Endodermal cell (in vitro differentiated cells): ENCODE measurements around the gene DCHS1. TPM values are rescaled to one million over a fixed set of nuclear protein-coding genes. Genes with fewer than 3 reads are reported as not detected.

Experiments used
- DNase-seq: peaks from one replicate; pipeline ENCODE4 v3.0.0-alpha.2; 2017
- H3K27ac ChIP-seq: 2 replicates; pipeline ENCODE4 v1.5.1; 2013; ENCODE audit warnings: mild to moderate bottlenecking, low read depth, low read length, moderate library complexity
- H3K27me3 ChIP-seq: 2 replicates; pipeline ENCODE4 v1.6.1; 2013; ENCODE audit warnings: mild to moderate bottlenecking, low read length, moderate library complexity; ENCODE audit not compliant: insufficient read depth, control insufficient read depth, poor library complexity, severe bottlenecking
- H3K36me3 ChIP-seq: 2 replicates; pipeline ENCODE4 v1.7.0; 2013; ENCODE audit warnings: mild to moderate bottlenecking, low read length, moderate library complexity; ENCODE audit not compliant: control insufficient read depth, insufficient read depth
- H3K4me1 ChIP-seq: one replicate; pipeline ENCODE4 v1.7.0; 2013; ENCODE audit warnings: low read length; ENCODE audit not compliant: control insufficient read depth, insufficient read depth
- H3K4me3 ChIP-seq: 2 replicates; pipeline ENCODE4 v1.5.1; 2013; ENCODE audit warnings: mild to moderate bottlenecking, low read length, moderate library complexity
- H3K9ac ChIP-seq: 2 replicates; pipeline ENCODE4 v1.6.1; 2013; ENCODE audit warnings: mild to moderate bottlenecking, low read length, moderate library complexity; ENCODE audit not compliant: poor library complexity, severe bottlenecking; ENCODE audit errors: extremely low read depth
- H3K9me3 ChIP-seq: 2 replicates; pipeline ENCODE4 v1.6.1; 2013; ENCODE audit warnings: mild to moderate bottlenecking, low read length, moderate library complexity; ENCODE audit not compliant: control insufficient read depth
- H3K27ac Mint-ChIP-seq: 2 replicates; pipeline ENCODE4 v1.8.0; 2020; ENCODE audit warnings: mixed read lengths
- H3K27me3 Mint-ChIP-seq: 2 replicates; pipeline ENCODE4 v1.8.0; 2021; ENCODE audit warnings: mild to moderate bottlenecking, mixed read lengths; ENCODE audit not compliant: insufficient read depth
- H3K36me3 Mint-ChIP-seq: 2 replicates; pipeline ENCODE4 v1.8.0; 2020; ENCODE audit warnings: low read depth, mixed read lengths
- H3K4me1 Mint-ChIP-seq: 2 replicates; pipeline ENCODE4 v1.8.0; 2020; ENCODE audit warnings: mixed read lengths
- H3K4me3 Mint-ChIP-seq: 2 replicates; pipeline ENCODE4 v1.8.0; 2020; ENCODE audit warnings: mild to moderate bottlenecking, moderate library complexity, mixed read lengths
- H3K9me3 Mint-ChIP-seq: 2 replicates; pipeline ENCODE4 v1.8.0; 2020; ENCODE audit warnings: mild to moderate bottlenecking, mixed read lengths
- WGBS, 2 experiments: methylation state at CpG; one replicate each; pipeline versions ENCODE4 v1.1.5 to v1.1.7; 2013; ENCODE audit warnings: missing lambda C conversion rate in 2 of 2, mixed read lengths in 1 of 2; ENCODE audit not compliant: insufficient coverage in 1 of 2, insufficient read length in 1 of 2; 5-methylcytosine and 5-hydroxymethylcytosine counted together
- total RNA-seq, 2 donors: library from RNA; stranded (reverse); fragmentation: NEBNext Ultra II Directional in 1 of 2; extraction: Animal tissue kit (Norgen Biotek cat#: 25700) in 1 of 2; gene quantifications; 2 replicates in 1 of 2; 3 replicates in 1 of 2; pipeline ENCODE4 v1.2.1, GENCODE V29; 2021
- TF ChIP-seq, protein P1 (sequence below): fragments of 200-600 bp; sonication (generic); conservative IDR thresholded peaks from 2 replicates; pipeline ENCODE4 v1.5.0; 2021; ENCODE audit warnings: antibody characterized with exemption, mild to moderate bottlenecking

The DCHS1 gene
- total RNA-seq, 2 donors from 2014 or later = 13.7 to 14.3 TPM

DNA sequence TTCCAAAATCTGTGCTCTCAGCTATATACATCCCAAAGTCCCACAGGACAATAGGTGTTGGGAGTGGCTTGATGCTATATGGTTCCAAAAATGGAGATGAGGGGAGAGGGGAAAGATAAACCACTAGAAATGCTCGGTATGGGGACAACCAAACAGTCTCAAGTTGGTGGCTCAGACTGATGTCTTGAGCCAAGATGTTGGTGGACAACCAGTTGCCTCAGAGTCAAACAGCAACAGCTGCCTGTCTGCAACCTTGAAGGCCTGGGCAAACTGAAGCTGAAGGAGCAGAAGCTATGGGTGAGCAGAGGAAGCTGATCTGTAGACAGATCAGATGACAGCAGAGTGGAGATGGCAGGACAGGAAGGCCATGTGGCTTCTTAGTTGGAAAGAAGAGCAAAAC lies 56.2 kb downstream of the DCHS1 start:
- H3K4me1 Mint-ChIP-seq = no peaks in the 10 kb centered on the region
- H3K4me3 ChIP-seq = no peak overlapping the region
- H3K27ac Mint-ChIP-seq = no peak overlapping the region
- TF ChIP-seq, protein P1, sequence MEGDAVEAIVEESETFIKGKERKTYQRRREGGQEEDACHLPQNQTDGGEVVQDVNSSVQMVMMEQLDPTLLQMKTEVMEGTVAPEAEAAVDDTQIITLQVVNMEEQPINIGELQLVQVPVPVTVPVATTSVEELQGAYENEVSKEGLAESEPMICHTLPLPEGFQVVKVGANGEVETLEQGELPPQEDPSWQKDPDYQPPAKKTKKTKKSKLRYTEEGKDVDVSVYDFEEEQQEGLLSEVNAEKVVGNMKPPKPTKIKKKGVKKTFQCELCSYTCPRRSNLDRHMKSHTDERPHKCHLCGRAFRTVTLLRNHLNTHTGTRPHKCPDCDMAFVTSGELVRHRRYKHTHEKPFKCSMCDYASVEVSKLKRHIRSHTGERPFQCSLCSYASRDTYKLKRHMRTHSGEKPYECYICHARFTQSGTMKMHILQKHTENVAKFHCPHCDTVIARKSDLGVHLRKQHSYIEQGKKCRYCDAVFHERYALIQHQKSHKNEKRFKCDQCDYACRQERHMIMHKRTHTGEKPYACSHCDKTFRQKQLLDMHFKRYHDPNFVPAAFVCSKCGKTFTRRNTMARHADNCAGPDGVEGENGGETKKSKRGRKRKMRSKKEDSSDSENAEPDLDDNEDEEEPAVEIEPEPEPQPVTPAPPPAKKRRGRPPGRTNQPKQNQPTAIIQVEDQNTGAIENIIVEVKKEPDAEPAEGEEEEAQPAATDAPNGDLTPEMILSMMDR = no peak
- no peaks in the 10 kb centered on the region for H3K9me3 ChIP-seq
- peaks cover 18% of the 10 kb centered on the region for H3K36me3 Mint-ChIP-seq
- H3K36me3 ChIP-seq = peaks cover 46% of the 10 kb centered on the region
- H3K27me3 Mint-ChIP-seq = no peaks in the 10 kb centered on the region
- DNase-seq = peak; percentile 5
- H3K9ac ChIP-seq = no peak overlapping the region
- H3K27me3 ChIP-seq = no peaks in the 10 kb centered on the region
- no peaks in the 10 kb centered on the region for H3K9me3 Mint-ChIP-seq
- no peaks in the 10 kb centered on the region for H3K4me1 ChIP-seq
- H3K27ac ChIP-seq = no peak overlapping the region
- H3K4me3 Mint-ChIP-seq = no peak overlapping the region
- WGBS, 2 experiments = 77 to 100% methylated on average over 1 of the region's 1 CpG

DNA sequence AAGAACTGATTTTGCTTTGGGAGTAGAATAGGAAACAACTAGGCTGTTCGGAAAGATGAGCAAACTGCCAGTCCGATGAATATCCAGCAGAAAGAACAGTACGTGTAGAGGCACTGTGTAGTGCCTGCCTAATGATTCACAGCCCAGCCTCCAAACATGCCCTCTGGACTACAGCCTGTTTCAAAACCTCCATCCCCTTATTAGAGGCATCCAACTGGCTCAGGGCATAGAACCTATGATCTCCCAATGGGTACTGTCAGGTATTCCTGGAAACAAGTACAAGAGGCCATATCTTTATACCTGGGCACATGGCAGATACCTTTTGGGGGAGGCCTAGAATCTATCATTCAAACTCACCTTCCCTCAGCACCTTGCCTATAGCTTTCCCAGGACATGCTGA lies 57.1 kb downstream of the DCHS1 start:
- Histone ChIP-seq H3K9ac (no peak overlapping the region), H3K9me3 (no peaks in the 10 kb centered on the region), H3K27me3 (no peaks in the 10 kb centered on the region), H3K4me1 (no peaks in the 10 kb centered on the region), H3K36me3 (peaks cover 53% of the 10 kb centered on the region), H3K4me3 (no peak overlapping the region), H3K27ac (no peak overlapping the region)
- DNase-seq = peak; percentile 15
- Mint-ChIP-seq H3K27ac (no peak overlapping the region), H3K36me3 (peaks cover 19% of the 10 kb centered on the region), H3K9me3 (no peaks in the 10 kb centered on the region), H3K4me1 (no peaks in the 10 kb centered on the region), H3K27me3 (no peaks in the 10 kb centered on the region), H3K4me3 (no peak overlapping the region)
- TF ChIP-seq, protein P1 = no peak
- WGBS, 2 experiments = 92 to 100% methylated on average over 3 of the region's 3 CpGs

DNA sequence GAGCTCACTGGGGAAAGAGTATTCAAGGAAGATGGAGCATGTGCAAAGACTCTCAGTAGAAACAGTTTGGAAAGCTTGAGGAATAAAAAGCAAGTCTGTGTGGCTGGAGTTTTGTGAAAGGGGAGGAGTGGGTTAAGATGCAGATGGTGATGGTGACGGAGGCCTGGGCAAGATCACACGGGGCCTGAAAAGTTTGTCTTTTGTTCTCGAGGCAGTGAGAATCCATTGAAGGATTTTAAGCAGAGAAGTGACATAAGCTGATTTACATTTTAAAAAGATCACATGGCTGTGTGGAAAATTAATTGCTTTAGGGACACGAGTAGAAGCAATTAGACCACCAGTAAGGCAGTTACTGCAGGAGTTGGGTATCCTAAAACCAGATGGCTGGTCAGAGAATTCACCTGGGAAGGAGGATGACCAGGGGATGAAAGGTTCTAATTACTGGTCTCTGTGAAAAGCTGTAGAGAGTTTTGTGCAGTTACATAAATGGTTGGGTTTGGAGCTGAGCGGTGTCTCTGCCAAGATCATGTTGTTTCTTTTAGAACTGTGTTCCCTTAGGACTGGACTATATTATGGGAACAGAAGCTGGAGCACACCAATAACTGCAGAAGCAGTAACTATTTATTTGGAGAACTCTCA lies 59.3 kb downstream of the DCHS1 start:
- Histone ChIP-seq H3K4me1 (no peaks in the 10 kb centered on the region), H3K9ac (no peak overlapping the region), H3K27ac (peak overlapping the region; percentile 19), H3K9me3 (no peaks in the 10 kb centered on the region), H3K27me3 (no peaks in the 10 kb centered on the region), H3K36me3 (peaks cover 58% of the 10 kb centered on the region), H3K4me3 (no peak overlapping the region)
- TF ChIP-seq, protein P1 = no peak
- WGBS, 2 experiments = 92 to 98% methylated on average over 5 of the region's 5 CpGs
- Mint-ChIP-seq H3K36me3 (peaks cover 19% of the 10 kb centered on the region), H3K9me3 (no peaks in the 10 kb centered on the region), H3K4me3 (no peak overlapping the region), H3K4me1 (no peaks in the 10 kb centered on the region), H3K27me3 (no peaks in the 10 kb centered on the region), H3K27ac (no peak overlapping the region)
- peak; percentile 10 for DNase-seq
